Activated naive CD4-positive, alpha-beta T cell treated with Interleukin-2 at 50 U/mL for 16 hours (primary cell): ENCODE results near the gene ZNF311.

Source experiments
- DNase-seq: peaks from one replicate; pipeline ENCODE4 v3.0.0-alpha.2; 2020

The ZNF311 gene

DNA sequence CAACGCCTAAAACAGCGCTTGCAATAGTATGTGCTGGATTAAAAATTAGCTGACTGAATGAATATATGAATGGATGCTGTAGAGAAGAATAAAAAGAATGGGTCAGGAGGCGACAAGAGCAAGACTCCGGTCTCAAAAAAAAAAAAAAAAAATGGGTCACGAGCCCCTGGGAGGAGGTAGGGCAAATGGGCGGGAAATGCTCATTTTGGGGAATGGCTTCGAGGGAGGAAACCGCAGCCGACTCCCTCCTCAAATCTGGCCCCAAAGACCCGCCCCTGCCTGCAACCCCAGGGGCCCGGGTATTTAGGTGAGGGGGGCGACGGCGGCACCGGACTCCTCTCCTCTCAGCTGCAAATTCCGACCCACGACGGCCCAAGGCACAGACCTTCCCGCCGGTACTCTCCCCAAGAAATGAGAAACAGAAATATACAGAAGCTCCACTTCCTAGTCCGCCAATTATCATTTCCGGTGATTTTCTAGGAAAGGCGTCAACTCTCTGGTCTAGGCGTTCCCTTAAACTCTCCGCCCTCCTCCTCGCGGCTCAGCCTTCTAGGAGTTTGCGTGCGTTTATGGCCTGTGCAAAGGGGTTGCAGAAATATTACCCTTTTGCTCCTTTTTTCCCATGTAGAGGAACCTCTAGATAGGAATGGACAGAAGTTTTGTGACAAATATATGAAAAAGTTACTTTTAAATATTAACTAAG lies at the start of gene ZNF311:
Gene ZNF311 (minus strand): TSS at position 133 of the 703 bp plus-strand sequence. CDS start 1,361 bp downstream, outside the sequence.
- peak; percentile 26 for DNase-seq

DNA sequence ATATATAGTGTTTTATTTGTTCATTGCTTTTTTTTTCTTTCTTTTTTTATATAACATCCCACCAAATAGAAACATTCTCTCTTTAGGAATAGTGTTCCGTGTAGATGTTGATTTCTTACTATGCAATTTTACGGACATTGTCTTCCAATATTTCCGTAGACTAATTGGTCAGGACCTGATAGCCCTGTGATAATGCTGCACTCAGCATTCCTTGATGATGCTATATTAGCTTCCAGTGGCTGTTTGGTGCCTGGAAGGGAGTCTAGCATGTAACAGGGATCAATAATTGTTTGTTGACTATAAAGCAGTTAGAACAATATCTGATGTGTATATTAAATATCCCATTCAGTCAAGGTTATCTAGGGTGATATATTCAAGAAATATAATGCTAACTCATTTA lies 46.6 kb upstream of the ZNF311 start:
- no peak for DNase-seq

DNA sequence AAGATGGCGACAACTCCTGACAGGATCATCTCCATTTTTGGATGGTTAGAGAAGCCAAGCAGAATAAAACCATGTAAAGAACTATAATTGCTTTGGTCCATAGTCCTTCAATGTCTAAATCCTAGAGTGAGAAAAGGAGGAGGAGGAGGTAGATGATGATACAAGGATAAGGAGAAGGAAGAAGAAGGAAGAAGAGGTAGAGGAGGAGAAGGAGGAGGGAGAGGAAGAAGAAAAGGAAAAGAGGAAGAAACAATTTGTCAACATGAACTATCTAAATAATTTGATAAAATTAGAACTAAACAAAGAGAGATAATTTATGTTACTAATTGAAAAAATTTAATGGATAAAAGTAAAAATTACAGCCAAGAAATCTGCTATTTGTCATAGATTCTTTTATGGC lies 40.0 kb upstream of the ZNF311 start, which contains the start of gene OR2W1:
Gene OR2W1 (minus strand): TSS at position 101 of the 400 bp plus-strand sequence. CDS start 0 bp downstream, at position 101.
- no peak for DNase-seq

GRCh38 chr6:29035951-29036350 lies 30.8 kb upstream of the ZNF311 start:
- no peak for DNase-seq

DNA sequence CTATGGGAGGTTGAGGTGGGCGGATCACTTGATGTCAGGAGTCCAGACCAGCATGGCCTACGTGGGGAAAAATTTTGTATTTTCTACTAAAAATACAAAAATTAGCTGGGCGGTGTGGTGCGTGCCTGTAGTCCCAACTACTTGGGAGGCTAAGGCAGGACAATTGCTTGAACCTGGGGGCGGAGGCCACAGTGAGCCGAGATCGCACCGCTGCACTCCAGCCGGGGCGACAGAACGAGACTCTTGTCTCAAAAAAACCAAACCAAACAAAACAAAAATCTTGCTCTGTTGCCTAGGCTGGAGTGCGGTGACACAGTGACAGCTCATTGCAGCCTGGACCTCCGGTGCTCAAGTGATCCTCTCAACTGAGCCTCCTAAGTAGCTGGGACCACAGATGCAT lies 23.7 kb upstream of the ZNF311 start:
- no peak for DNase-seq

GRCh38 chr6:29025927-29026585 lies 20.9 kb upstream of the ZNF311 start:
- DNase-seq = no peak

- DNase-seq = no peak
Observed at GRCh38 chr6:29021434-29021833, 16.3 kb upstream of the ZNF311 start.

GRCh38 chr6:29019629-29020028 lies 14.5 kb upstream of the ZNF311 start:
- DNase-seq = no peak

- no peak for DNase-seq
Observed at GRCh38 chr6:29017428-29017802, 12.3 kb upstream of the ZNF311 start.

GRCh38 chr6:29016559-29017427 lies 11.7 kb upstream of the ZNF311 start:
- DNase-seq = peak; percentile 85

DNA sequence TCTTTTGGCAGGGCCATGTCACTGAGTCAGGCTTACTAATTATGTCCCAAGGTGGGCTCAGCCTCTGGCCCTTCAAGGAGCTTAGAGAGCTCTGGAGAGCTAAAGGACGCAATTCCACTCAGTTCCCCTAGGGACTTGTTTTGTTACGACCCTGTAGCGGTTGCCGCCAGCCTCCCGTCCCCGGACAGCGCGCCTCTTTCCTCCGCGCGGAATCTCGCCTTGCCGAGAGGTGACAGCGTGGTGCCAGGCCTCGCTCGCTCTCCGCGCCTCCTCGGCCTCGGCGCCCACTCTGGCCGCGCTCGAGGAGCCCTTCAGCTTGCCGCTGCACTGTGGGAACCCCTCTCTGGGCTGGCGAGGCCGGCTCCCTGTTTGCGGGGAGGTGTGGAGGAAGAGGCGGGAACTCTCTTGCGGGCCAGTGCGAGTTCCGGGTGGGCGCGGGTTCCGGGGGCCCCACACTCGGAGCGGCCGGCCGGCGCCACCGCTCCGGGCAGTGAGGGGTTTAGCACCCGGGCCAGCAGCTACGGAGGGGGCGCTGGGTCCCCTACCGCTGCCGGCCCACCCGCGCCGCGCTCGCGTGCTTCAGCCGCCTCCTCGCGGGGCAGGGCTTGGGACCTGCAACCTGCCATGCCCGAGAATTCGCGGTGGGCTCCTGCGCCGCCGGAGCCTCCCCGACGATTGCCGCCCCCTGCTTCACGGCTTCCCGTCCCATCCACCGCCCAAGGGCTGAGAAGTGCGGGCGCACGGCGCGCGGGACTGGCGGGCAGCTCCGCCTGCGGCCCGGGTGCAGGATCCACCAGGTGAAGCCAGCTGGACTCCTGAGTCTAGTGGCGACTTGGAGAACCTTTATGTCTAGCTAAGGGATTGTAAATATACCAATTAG lies 9.9 kb upstream of the ZNF311 start:
- DNase-seq = no peak

DNA sequence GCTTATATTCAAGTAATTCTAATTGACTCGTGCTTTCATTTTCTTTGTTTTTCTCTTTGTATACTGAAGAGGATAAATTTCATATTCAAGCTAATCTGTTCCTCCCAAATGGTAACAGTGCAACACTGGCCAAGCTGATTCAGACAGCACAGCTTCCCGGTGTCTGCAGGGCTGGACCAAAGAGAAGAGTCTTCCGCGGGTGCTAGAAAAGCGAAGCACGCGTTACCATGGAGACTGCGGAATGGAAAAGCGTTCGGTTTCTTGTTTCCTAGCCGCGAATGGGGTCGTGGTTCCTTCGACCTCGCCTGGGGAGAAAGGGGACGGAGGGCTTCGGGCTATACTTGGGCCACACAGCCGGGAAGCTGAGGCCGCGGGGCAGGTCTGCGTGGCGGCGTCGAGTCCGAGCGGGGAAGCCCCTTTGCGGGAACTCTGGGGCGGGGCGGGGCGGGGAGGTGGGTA lies 6.2 kb upstream of the ZNF311 start:
- peak; percentile 48 for DNase-seq

DNA sequence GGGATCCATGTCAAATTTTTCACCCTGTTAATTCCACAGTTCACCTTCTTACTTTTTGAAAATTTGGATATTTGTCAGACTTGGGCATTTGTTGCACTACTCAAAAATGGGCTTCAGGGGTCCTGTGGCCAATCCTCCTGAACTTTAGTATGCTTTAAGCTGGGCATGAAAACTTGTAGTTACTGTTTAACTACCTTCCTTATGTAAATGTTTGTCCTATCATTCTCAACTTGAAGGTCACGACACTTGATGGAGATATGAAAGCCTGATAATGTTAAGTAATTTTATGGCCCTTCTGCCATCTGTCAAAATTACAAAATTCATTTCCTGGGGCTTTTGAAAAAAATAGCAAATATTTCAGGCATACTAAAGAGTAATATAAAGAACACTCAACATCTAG lies 4.2 kb upstream of the ZNF311 start:
- DNase-seq = no peak

DNA sequence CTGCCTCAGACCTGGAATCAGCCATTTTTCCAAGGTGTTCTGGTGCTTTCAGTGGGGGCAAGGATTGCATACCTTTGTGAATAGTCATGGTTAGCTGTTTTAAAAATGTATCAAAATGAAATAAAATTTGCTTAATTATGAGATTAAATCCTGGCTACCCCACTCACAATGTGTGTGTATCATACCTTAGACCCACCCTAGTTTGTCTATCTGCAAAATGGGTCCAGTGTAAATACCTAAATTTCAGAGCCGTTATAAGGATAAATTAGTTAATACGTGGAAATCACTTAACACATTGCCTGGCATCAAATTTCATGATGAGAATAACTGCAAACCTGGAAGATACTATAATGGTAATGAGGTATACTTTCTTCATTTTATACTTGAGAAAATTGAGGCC lies 3.0 kb upstream of the ZNF311 start:
- DNase-seq = no peak

GRCh38 chr6:28996844-28997510 lies 8.1 kb downstream of the ZNF311 start:
- DNase-seq = no peak

GRCh38 chr6:28995093-28995650 lies 9.9 kb downstream of the ZNF311 start:
- DNase-seq = no peak

DNA sequence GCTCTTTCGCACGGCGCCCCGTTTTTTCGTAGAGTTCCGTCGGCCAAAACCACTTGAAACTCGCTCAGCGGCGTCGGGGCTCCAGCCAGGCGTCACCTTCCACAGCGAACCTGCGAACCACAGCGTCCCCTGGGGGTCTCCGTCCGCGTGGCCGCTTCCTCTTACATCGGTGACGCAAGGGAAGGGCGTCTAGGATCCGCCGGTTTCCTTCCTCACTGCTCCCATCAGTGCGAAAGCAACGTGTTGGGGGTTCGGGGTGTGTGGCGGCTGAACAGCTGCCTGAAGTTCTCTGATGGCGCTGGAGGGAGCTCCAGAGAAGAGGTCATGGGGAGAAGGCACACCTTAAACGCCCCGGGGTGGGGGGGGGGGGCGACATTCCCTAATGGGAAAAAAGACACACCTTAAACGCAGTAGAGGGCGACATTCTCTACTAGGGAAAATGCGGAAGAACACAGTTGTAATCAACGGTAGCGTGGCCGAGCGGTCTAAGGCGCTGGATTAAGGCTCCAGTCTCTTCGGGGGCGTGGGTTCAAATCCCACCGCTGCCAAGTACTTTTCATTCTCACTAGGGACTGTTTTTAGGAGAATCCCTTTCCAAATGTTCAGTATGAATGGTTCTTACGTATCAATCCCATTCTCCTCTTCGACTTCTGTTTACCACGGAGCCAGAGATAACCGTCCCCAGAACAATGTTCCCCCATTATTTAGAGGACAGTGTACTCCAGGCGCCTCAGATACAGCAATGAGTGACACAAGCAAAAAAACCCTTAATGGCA lies 16.4 kb downstream of the ZNF311 start:
- DNase-seq = peak; percentile 68

DNA sequence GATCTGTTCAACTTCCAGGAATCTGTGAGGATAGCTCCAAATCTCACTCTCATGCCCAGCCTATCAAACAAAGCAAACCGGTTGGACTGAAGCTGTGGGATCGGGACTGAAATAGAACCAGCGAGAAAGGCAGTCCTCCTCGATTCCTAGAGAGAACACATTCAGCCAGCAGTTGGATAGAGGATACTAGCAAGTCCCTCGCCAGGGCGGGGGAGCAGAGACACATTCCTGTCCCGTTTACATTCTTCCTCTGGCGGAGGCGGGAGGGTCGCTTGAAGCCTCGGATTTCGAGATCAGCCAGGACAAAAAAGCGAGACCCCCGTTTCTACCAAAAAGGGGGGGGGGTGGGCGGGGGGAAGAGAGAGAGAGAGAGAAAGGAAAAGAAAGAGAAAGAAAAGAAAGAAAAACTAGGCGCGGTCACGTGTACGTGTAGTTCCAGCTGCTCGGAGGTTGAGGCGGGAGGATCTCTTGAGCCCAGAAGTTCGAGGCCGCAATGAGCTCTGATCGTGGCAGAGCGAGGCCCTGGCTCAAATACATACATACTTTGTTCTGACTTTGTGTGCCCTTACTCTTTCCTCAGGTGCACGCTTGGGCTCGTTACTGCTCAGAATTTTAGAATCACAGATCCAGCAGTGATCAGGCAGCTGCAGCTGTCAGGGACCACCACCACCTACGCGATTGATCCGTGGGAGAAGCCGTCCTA lies 19.5 kb downstream of the ZNF311 start:
- DNase-seq = no peak

GRCh38 chr6:28983838-28984237 lies 21.3 kb downstream of the ZNF311 start:
- no peak for DNase-seq
